Ovary (tissue), 9 donors: ENCODE measurements around the gene STAT3. TPM values are rescaled to one million over a fixed set of nuclear protein-coding genes. Genes with fewer than 3 reads are reported as not detected.
"Not testable (repeated sequence)": the region's sequence is repeated elsewhere in the genome, so short reads cannot be mapped to it uniquely, and the experiment has no call there.

Source experiments
- DNase-seq, 5 donors: peaks; one replicate each; pipeline ENCODE4 v3.0.0-alpha.2; 2019 to 2020
- H3K27ac ChIP-seq, 2 donors: fragments of 200-600 bp; one replicate each; pipeline versions ENCODE4 v1.5.1 to v1.8.0; 2019 to 2022
- H3K27me3 ChIP-seq: fragments of 200-600 bp; one replicate; pipeline ENCODE4 v1.8.0; 2022
- H3K36me3 ChIP-seq: fragments of 200-600 bp; sonication (generic); one replicate; pipeline ENCODE4 v1.5.1; 2019
- H3K4me1 ChIP-seq: one replicate; pipeline ENCODE4 v1.8.1; 2013; ENCODE audit warnings: mild to moderate bottlenecking, moderate library complexity; ENCODE audit not compliant: insufficient read depth
- H3K4me3 ChIP-seq: fragments of 200-600 bp; sonication (generic); one replicate; pipeline ENCODE4 v1.5.1; 2017
- H3K9me3 ChIP-seq, 2 donors: fragments of 200-600 bp in 1 of 2; sonication (generic) in 1 of 2; one replicate each; pipeline versions ENCODE4 v1.5.1 to v1.8.1; 2013 to 2019; ENCODE audit warnings: mild to moderate bottlenecking in 1 of 2, moderate library complexity in 1 of 2
- EP300 ChIP-seq: sonication (generic); formaldehyde crosslinking; IDR thresholded peaks from one replicate; pipeline ENCODE4 v1.6.1; 2017; ENCODE audit warnings: antibody characterized with exemption
- POLR2A ChIP-seq: fragments of 450-650 bp; IDR thresholded peaks from one replicate; pipeline ENCODE4 v1.6.1; 2017; ENCODE audit warnings: antibody characterized with exemption, mild to moderate bottlenecking, moderate library complexity
- WGBS, 3 donors: extraction: QIAGEN DNeasy Blood & Tissue Kit in 1 of 3; methylation state at CpG; one replicate each; pipeline versions ENCODE4 v1.1.5 to v1.1.7; 2013 to 2017; 5-methylcytosine and 5-hydroxymethylcytosine counted together
- intact Hi-C, 4 donors: fragments of 100-400 bp; cut with DNase I; formaldehyde crosslinking; loops; one replicate each; pipeline versions ENCODE4 v1.11.0 to v1.15.1; 2022 to 2023
- polyA plus RNA-seq, 2 donors: library from polyadenylated mRNA; stranded (reverse); fragments of 200-250 nt in 1 of 2; fragments of 350-450 nt in 1 of 2; fragmentation: Illumina TruSeq in 1 of 2; extraction: RNeasy Lipid Tissue Mini Kit (QIAGEN cat#74804) in 1 of 2; gene quantifications; one replicate each; pipeline ENCODE4 v1.2.3, GENCODE V29; 2013 to 2014
- total RNA-seq, 7 donors: library from RNA; depleted of rRNA in 2 of 7; stranded (reverse); fragments of >200 nt in 2 of 7; fragmentation: NEBNext Ultra II Directional in 3 of 7; extraction: Animal tissue kit (Norgen Biotek cat#: 25700) in 3 of 7; gene quantifications; one replicate each; pipeline versions ENCODE4 v1.1.0 to v1.2.4, GENCODE V29; 2016 to 2023
- TF ChIP-seq, protein P1 (sequence below), 3 donors: fragments of 450-650 bp in 2 of 3; fragments of 200-600 bp in 1 of 3; IDR thresholded peaks; one replicate each; pipeline versions ENCODE4 v1.5.1 to v1.8.0; 2016 to 2022; ENCODE audit warnings: antibody characterized with exemption in 3 of 3, mild to moderate bottlenecking in 1 of 3
- donor health status: DM: no; HTN: no; CAD: no; lungs with moderate emphysema.
- donor health status: DM: no; HTN: no; CAD: no.
- donor health status: Bipolar disorder and iron deficiency.
- donor health status: DM: yes; HTN: yes; CAD: no.
- donor health status: DM: no; HTN: no; CAD: no.
- donor health status: DM: yes; HTN: yes; CAD: no.

Gene STAT3
- total and polyA plus RNA-seq, 9 donors = 58.3 to 301 (median 192) TPM

DNA sequence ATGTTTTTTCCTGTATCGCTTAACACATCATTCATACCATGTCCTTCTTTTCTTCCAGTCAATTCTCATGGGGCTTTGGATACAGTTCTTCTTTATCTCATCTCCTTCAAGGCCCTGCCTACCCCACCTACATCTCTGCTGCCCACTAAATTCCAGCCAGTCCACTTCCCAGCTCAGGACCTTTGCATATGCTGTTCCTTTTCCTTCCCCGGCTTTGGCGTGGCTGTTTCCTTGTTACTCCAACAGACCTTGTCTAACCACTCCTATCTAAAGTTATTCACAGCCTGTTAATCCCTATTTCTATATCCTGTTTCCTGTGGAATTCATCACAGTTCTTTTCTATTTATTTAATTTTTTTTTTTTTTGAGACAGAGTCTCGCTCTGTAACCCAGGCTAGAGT, 6.6 kb upstream of the STAT3 start:
- Histone ChIP-seq H3K36me3 (no peaks in the 10 kb centered on the region), H3K27me3 (no peaks in the 10 kb centered on the region), H3K4me3 (no peak overlapping the region), H3K9me3 (no peaks in the 10 kb centered on the region), H3K4me1 (peaks cover 1% of the 10 kb centered on the region), H3K27ac (no peak overlapping the region)
- TF ChIP-seq, protein P1, sequence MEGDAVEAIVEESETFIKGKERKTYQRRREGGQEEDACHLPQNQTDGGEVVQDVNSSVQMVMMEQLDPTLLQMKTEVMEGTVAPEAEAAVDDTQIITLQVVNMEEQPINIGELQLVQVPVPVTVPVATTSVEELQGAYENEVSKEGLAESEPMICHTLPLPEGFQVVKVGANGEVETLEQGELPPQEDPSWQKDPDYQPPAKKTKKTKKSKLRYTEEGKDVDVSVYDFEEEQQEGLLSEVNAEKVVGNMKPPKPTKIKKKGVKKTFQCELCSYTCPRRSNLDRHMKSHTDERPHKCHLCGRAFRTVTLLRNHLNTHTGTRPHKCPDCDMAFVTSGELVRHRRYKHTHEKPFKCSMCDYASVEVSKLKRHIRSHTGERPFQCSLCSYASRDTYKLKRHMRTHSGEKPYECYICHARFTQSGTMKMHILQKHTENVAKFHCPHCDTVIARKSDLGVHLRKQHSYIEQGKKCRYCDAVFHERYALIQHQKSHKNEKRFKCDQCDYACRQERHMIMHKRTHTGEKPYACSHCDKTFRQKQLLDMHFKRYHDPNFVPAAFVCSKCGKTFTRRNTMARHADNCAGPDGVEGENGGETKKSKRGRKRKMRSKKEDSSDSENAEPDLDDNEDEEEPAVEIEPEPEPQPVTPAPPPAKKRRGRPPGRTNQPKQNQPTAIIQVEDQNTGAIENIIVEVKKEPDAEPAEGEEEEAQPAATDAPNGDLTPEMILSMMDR (IDR thresholded peaks at IDR 0.05) = no peak
- TF ChIP-seq POLR2A (no peak), EP300 (no peak)
- 89 to 96% (median 93%) methylated on average over 4 of the region's 4 CpGs for WGBS, 3 donors
- DNase-seq = no peak
- intact Hi-C loops = no loop called here

DNA sequence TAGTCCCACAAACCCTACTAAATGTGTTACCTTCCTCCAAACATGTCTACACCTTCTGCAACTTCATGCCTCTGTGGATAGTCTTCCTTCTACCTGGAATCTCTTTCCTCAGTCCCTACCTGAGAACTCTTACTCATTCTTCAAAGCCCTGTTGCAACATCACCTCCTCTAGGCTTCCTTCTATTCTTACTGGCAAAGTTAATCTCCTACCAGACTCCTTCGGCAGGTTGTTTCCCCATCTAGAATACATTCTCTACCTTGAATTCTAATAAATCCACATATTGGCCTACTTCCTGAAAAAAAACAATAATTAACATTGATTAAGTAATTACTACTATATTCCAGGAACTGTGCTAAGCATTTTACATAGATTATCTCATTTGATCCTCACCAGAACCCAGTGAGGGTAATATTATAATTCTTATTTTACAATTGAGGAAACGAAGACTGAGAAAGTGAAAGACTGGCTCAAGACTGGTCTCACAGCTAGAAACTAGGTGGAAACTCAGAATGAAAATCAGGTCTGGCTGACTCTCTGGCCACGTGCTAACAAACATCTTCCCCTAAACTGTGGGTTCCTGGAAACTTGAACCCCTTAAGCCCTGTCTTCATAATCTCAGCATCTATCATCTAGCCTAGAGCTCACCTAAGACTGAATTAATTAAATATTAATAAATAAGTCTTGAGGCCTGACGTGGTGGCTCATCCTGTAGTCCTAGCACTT, 4.6 kb upstream of the STAT3 start:
- Histone ChIP-seq H3K27me3 (no peaks in the 10 kb centered on the region), H3K27ac (no peak overlapping the region), H3K4me3 (no peak overlapping the region), H3K4me1 (no peaks in the 10 kb centered on the region), H3K9me3 (no peaks in the 10 kb centered on the region), H3K36me3 (no peaks in the 10 kb centered on the region)
- intact Hi-C loops = no loop called here
- TF ChIP-seq POLR2A (no peak), EP300 (no peak)
- TF ChIP-seq, protein P1 (IDR thresholded peaks at IDR 0.05) = no peak
- 88 to 90% (median 90%) methylated on average over 4 of the region's 4 CpGs for WGBS, 3 donors
- DNase-seq = no peak

DNA sequence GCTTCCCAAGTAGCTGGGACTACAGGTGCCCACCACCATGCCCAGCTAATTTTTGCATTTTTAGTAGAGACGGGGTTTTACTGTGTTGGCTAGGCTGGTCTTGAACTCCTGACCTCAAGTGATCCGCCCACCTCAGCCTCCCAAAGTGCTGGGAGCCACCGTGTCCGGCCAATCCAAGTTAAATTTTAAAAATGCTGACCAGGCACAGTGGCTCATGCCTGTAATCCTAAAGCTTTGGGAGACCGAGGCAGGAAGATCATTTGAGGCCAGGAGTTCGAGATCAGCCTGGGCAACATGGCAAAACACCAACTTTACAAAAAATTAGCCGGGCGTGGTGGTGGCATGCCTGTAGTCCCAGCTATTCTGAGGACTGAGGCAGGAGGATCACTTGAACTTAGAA, 3.2 kb upstream of the STAT3 start:
- DNase-seq = peak in 1 of 5 donors; percentile 13
- H3K27ac ChIP-seq, H3K4me3 ChIP-seq, intact Hi-C loops, H3K9me3 ChIP-seq, H3K4me1 ChIP-seq, H3K36me3 ChIP-seq, H3K27me3 ChIP-seq: not testable (repeated sequence)
- 84 to 91% (median 88%) methylated on average over 8 of the region's 8 CpGs for WGBS, 3 donors

DNA sequence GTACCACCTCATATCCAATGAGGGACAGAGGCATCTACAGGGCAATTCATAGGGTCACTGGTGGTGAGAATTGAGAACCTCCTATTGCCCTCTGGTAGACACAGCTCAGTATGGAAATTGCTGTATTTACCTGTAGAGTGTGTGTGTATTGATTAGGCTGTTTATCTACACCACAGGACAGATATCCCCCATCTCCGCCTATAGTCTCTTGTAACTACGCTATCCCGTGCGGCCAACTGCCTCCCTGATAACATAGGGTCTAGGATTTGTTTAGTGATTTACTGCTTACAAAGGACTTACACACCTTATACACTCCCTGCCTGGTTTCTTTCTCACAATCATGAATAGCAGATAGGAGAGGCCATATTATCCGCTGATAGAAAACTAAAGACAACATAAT, 1.7 kb upstream of the STAT3 start:
- intact Hi-C loops = no loop called here

DNA sequence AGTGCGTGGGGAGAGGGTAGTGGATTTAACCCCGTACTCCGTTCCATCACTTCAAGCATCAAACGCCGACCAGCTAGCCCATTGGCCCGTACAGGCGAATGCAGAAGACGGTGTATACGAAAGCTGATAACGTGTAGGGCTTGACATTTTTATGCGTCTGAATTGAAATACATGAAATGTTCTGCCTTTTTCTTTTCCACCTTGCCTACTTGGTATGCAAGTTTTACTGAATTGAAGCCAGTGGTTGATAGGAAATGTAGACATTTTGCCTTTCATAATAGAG, 834 bp upstream of the STAT3 start:
- WGBS, 3 donors = 2 to 3% (median 3%) methylated on average over 11 of the region's 11 CpGs
- Histone ChIP-seq H3K4me1 (peaks cover 1% of the 10 kb centered on the region), H3K9me3 (no peaks in the 10 kb centered on the region), H3K36me3 (no peaks in the 10 kb centered on the region), H3K4me3 (peak overlapping the region; percentile 45), H3K27ac (peak overlapping the region; percentile 60 to 77), H3K27me3 (no peaks in the 10 kb centered on the region)
- no peak for DNase-seq
- intact Hi-C loops = no loop called here
- TF ChIP-seq, protein P1 (IDR thresholded peaks at IDR 0.05) = no peak
- no peak for TF ChIP-seq EP300
- TF ChIP-seq POLR2A = no peak

More for the DNA sequence above, 1.7 kb upstream of the STAT3 start:
- peak in 1 of 5 donors; percentile 18 for DNase-seq
- Histone ChIP-seq H3K4me1 (peaks cover 1% of the 10 kb centered on the region), H3K27me3 (no peaks in the 10 kb centered on the region), H3K4me3 (no peak overlapping the region), H3K36me3 (no peaks in the 10 kb centered on the region), H3K27ac (no peak overlapping the region), H3K9me3 (no peaks in the 10 kb centered on the region)
- 97 to 99% (median 98%) methylated on average over 5 of the region's 5 CpGs for WGBS, 3 donors
- TF ChIP-seq, protein P1 (IDR thresholded peaks at IDR 0.05) = no peak
- no peak for TF ChIP-seq EP300
- TF ChIP-seq POLR2A = no peak
